Measurements from ENCODE around the gene GORASP2.

Gene GORASP2

GRCh38 chr2:170923799-170924198 is 5.3 kb upstream of the GORASP2 start:
- DNase-seq, result no peak

GRCh38 chr2:170924969-170925368 is 4.1 kb upstream of the GORASP2 start:
- DNase-seq, result no peak

DNA sequence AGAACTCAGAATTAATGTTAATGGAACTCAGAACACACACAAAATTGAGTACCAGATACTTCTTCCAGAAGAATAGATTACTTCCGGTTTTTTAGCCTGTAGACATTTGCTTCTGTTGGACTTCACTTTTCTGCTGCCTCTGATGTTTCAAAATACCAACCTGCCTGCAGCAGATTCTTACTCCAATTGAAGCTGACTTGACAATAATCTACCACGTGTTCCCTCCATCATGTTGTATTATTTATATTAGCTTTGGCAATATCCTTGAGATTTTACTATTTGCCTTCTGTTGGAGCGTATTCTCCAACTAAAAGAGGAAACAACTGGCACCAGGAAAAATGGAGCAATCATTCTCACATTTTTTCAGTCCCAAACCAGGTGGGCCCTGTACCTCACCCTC is 3.1 kb upstream of the GORASP2 start:
- no peak for DNase-seq

GRCh38 chr2:170926743-170927297 is 2.2 kb upstream of the GORASP2 start:
- no peak for DNase-seq

GRCh38 chr2:170928036-170928823 is 823 bp upstream of the GORASP2 start:
- DNase-seq, result no peak

DNA sequence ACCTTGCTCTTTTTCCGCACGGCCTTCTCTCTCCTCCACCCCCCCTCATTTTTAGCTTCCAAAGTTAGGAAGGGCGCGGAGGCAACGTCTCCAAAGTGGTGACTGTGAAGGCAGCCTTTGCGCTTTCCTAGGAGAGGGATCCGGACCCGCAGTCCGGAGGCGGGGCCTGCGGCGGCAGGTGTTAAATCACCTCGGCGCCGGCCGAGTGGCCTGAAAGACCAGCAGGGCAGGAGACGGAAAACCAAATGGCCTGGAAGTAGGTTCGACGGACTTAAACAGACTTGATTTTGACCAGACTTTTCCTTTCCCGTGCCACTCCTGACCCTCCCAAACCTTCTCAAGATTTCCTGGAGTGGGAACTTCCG is 615 bp downstream of the GORASP2 start:
- peak in 1 of 6 experiments; percentile 39 for DNase-seq

- DNase-seq, result peak; percentile 42 to 74 (median 57)
These were observed 1.3 kb downstream of the GORASP2 start for GRCh38 chr2:170930131-170930990.

DNA sequence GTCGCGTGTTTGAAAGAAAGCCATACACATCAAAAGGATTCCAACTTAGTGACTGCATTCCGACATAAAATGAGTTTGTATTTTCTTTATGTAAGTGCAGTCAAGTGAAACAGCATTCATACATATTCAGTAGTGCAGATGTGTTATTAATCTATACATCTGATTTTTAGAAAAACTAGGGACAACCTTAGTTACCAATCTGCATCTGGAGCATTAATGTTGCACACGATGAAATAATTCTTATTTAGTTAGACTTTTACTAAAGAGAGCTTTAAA is 1.9 kb downstream of the GORASP2 start:
- DNase-seq, result no peak

DNA sequence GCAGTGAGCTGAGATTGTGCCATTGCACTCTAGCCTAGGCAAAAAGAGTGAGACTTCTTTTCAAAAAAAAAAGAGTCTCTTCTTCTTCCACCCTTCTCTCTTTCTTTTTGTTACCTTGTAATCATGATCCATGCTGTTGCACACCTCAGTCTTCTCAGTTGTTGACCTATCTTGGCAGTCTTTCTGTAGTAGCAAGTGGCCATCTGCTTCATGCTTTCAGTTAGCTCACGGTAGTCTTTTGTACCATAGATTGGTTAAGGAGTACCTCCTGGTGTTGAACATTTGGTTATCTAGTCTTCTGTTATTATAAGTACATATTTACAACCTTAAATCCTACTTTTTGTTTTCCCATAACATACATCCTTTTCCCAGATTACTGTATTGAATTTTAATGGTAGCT is 3.1 kb downstream of the GORASP2 start:
- no peak for DNase-seq

- DNase-seq, result no peak
These were observed 3.9 kb downstream of the GORASP2 start for GRCh38 chr2:170932948-170933347.

DNA sequence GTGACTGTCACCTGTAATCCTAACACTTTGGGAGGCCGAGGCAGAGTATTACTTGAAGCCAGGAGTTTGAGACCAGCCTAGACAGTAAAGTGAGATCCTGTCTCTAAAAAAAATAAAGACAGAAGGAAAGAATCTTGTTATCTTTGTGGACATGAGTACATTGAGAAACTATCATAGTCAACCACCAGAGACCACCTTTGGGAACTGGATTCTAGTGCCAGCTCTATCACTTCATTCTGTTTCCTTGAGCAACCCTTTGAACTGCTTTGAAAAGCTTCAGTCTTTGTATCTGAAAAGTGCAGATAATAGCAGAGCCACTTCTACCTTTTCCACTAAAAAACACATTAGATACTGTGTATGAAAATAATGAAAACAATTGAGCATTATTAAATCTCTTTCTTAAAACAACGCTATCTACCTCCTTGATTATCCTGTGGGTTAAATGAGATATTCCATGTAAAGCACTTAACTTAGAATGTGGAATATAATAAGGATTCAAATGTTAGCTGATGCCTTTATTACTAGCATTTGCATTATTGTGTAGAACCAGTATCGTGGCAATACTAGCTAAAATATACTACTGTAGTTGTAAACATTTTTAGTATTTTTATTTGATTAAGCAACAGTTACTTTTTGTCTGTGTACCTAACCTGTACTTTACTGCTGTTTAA is 8.8 kb downstream of the GORASP2 start:
- no peak for DNase-seq

DNA sequence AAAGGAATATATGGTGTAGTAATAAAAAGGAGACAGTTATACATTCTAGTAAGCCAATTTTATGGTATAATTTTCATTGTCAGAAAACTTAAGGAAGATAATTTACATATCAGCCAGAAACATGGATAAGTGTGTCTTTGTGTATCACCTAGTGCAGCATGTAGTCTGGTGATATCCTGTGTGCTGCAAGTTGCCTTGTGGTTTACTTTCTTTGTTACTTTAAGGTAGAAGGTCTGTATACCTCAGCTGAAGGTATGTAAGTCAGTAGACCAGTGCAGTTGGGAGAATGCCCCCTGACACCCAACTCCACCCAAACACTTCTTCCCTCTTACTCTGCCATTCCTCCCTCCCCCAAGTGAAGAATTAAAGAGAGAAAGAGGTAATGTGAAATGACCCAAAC is 11.0 kb downstream of the GORASP2 start:
- no peak for DNase-seq

GRCh38 chr2:170942615-170943014 is 13.6 kb downstream of the GORASP2 start:
- no peak for DNase-seq

DNA sequence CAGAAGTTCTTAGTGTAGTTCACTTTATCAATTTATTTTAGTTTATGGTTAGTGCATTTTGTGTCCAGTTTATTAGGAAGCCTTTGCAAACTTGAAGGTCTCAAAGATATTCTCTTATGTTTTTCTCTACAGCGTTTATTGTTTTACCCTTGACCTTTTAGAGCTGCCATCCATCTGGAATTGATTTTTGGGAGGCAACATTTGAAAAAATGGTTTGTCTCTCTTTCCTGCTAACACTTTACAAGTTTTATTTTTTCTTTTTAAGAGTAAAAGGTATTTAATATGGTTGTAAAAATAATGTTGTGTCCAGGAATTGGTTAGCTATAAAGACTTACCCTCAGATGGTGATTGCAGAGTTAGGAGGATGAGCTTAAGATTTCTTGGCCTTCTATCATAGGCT is 14.0 kb downstream of the GORASP2 start:
- DNase-seq, result no peak

- DNase-seq, result no peak
These were observed 14.5 kb downstream of the GORASP2 start for GRCh38 chr2:170943596-170943995.

GRCh38 chr2:170944545-170944944 is 15.5 kb downstream of the GORASP2 start:
- DNase-seq, result no peak

DNA sequence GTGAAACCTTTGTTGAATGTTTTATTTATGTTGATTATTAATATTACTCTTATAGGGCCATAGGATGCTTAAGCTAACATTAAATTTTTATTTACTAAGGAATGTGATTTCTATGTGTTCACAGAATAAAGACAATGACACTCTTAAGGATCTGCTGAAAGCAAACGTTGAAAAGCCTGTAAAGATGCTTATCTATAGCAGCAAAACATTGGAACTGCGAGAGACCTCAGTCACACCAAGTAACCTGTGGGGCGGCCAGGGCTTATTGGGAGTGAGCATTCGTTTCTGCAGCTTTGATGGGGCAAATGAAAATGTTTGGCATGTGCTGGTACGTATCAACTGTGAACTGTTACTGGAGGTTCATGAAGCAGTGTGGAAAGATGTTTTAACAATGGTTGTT is 20.4 kb downstream of the GORASP2 start:
- DNase-seq, result no peak

DNA sequence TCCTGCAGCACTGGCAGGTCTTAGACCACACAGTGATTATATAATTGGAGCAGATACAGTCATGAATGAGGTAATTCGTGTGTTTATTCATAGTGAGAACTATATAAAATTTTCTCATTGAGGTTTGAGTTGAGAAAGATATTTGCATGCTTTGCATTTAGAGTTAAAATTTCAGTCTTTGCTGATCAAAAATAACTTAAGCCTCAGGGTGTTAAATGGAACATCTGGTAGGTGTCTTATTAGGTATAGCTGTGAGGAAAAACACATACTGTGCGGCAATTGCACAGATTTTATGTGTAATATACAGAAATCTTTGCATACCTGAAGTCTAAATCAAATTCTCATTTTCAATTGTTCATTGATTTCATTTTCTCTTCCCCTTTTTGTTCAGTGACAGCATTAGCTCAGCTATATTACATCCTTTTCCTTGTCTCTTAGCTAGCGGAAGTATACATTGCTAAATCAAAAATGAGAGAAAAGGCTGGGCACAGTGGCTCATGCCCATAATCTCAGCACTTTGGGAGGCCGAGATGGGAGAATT is 21.2 kb downstream of the GORASP2 start:
- DNase-seq, result no peak

- DNase-seq, result no peak
These were observed 24.9 kb downstream of the GORASP2 start for GRCh38 chr2:170953941-170954340.

- DNase-seq, result no peak
These were observed 34.3 kb downstream of the GORASP2 start for GRCh38 chr2:170963386-170963785.

DNA sequence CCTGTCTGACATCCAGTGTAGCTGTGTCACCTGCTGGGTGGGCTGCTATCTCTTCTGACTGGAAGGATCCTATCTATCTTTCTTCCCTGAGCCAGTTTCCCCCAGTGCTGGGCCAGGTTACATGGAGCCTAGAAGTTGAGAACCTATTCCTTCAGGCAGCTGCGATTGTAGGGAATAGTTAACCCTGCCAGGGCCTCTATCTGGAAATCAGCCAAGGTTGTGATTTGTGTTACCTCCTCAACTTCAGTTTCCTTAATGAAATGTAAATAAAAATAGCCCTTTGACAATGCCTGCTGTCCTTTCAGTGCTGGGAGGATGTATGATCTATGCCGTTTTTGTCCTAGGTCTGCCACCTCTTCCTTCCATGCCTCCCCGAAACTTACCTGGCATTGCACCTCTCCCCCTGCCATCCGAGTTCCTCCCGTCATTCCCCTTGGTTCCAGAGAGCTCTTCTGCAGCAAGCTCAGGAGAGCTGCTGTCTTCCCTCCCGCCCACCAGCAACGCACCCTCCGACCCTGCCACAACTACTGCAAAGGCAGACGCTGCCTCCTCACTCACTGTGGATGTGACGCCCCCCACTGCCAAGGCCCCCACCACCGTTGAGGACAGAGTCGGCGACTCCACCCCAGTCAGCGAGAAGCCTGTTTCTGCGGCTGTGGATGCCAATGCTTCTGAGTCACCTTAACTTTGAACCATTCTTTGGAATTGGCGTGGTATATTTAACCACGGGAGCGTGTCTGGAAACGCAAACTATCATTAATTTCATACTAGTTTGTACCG is 36.6 kb downstream of the GORASP2 start:
- no peak for DNase-seq

GRCh38 chr2:170966648-170967396 is 37.8 kb downstream of the GORASP2 start:
- peak in 1 of 6 experiments; percentile 9 for DNase-seq
